IMR-90 (cell line): ENCODE measurements around the gene TFAP2B. TPM values are rescaled to one million over a fixed set of nuclear protein-coding genes. Genes with fewer than 3 reads are reported as not detected.

Source experiments
- ATAC-seq: fragments of 200-7000 bp; cut with Tn5 transposase; 2 replicates; pipeline ENCODE4 v1.9.1; 2020; ENCODE audit warnings: low read depth, mild to moderate bottlenecking, moderate library complexity
- BruUV-seq: library from RNA; stranded (reverse); fragments of 400-500 nt; replicated peaks from 2 replicates; lab custom pipeline; 2021; lab: Mats Ljungman, UMichigan
- CTCF ChIA-PET: fragments of 300-600 bp; formaldehyde crosslinking; extraction: SDS; loops from one replicate; lab custom pipeline; 2021; ENCODE audit warnings: antibody characterized with exemption; lab: Yijun Ruan, JAX
- POLR2A ChIA-PET: fragments of 300-600 bp; sonication (Branson Sonifier 250); formaldehyde crosslinking; loops from one replicate; lab custom pipeline; 2022; ENCODE audit warnings: antibody characterized with exemption; ENCODE audit not compliant: unreplicated experiment; lab: Charles Lee
- DNase-seq: peaks from one replicate; pipeline ENCODE4 v3.0.0; 2013
- H2AFZ ChIP-seq: replicated peaks from 2 replicates; pipeline ENCODE3; 2013; ENCODE audit warnings: low read length, mild to moderate bottlenecking; ENCODE audit not compliant: poor library complexity
- H2AK5ac ChIP-seq: 2 replicates; pipeline ENCODE4 v1.6.1; 2013; ENCODE audit warnings: low read depth, low read length, inconsistent platforms
- H2AK9ac ChIP-seq: replicated peaks from 2 replicates; pipeline ENCODE3; 2013; ENCODE audit warnings: mild to moderate bottlenecking, low read depth, low read length, moderate library complexity; ENCODE audit not compliant: poor library complexity
- H2BK120ac ChIP-seq: 2 replicates; pipeline ENCODE4 v1.6.1; 2013; ENCODE audit warnings: low read depth, low read length, inconsistent platforms
- H2BK15ac ChIP-seq: 3 replicates; pipeline ENCODE4 v1.6.1; 2013; ENCODE audit warnings: low read depth, low read length, inconsistent platforms
- H2BK20ac ChIP-seq: 2 replicates; pipeline ENCODE4 v1.6.1; 2013; ENCODE audit warnings: low read depth, mild to moderate bottlenecking, inconsistent platforms, low read length, moderate library complexity
- H2BK5ac ChIP-seq: 2 replicates; pipeline ENCODE4 v1.6.1; 2013; ENCODE audit warnings: mild to moderate bottlenecking, low read depth, low read length, inconsistent platforms; ENCODE audit not compliant: poor library complexity, severe bottlenecking
- H3K14ac ChIP-seq: replicated peaks from 2 replicates; pipeline ENCODE4 v1.6.1; 2013; ENCODE audit warnings: low read depth, low read length, inconsistent platforms
- H3K18ac ChIP-seq: 2 replicates; pipeline ENCODE4 v1.6.1; 2013; ENCODE audit warnings: low read depth, low read length, control low read depth
- H3K23ac ChIP-seq: 2 replicates; pipeline ENCODE4 v1.6.1; 2013; ENCODE audit warnings: low read depth, low read length, inconsistent platforms
- H3K27ac ChIP-seq: 2 replicates; pipeline ENCODE4 v1.5.1; 2013; ENCODE audit warnings: mild to moderate bottlenecking, control low read depth, low read length; ENCODE audit not compliant: insufficient read depth
- H3K27me3 ChIP-seq: 2 replicates; pipeline ENCODE4 v1.6.1; 2013; ENCODE audit warnings: low read length; ENCODE audit not compliant: control insufficient read depth, insufficient read depth
- H3K36me3 ChIP-seq: 2 replicates; pipeline ENCODE4 v1.6.1; 2013; ENCODE audit warnings: low read length, mixed read lengths; ENCODE audit not compliant: control insufficient read depth, insufficient read depth
- H3K4ac ChIP-seq: 2 replicates; pipeline ENCODE4 v1.6.1; 2013; ENCODE audit warnings: low read depth, low read length, inconsistent platforms
- H3K4me1 ChIP-seq: 2 replicates; pipeline ENCODE4 v1.6.1; 2013; ENCODE audit warnings: low read length, mixed read lengths; ENCODE audit not compliant: control insufficient read depth, insufficient read depth
- H3K4me2 ChIP-seq: 2 replicates; pipeline ENCODE4 v1.6.1; 2013; ENCODE audit warnings: low read depth, mild to moderate bottlenecking, control low read depth, low read length, moderate library complexity
- H3K4me3 ChIP-seq: 2 replicates; pipeline ENCODE4 v1.5.1; 2013; ENCODE audit warnings: low read depth, mild to moderate bottlenecking, control low read depth, low read length, moderate library complexity; ENCODE audit not compliant: insufficient read depth
- H3K56ac ChIP-seq: 2 replicates; pipeline ENCODE4 v1.6.1; 2013; ENCODE audit warnings: low read length, inconsistent platforms; ENCODE audit not compliant: insufficient read depth; ENCODE audit errors: extremely low read depth
- H3K79me1 ChIP-seq, 2 experiments: 2 replicates each; pipeline ENCODE4 v1.6.1; 2013; ENCODE audit warnings: low read length in 2 of 2, inconsistent platforms in 1 of 2, low read depth in 1 of 2
- H3K9ac ChIP-seq: 2 replicates; pipeline ENCODE4 v1.6.1; 2013; ENCODE audit warnings: low read depth, low read length, control low read depth
- H3K9me1 ChIP-seq: 2 replicates; pipeline ENCODE4 v1.6.1; 2013; ENCODE audit warnings: low read length, inconsistent platforms; ENCODE audit not compliant: insufficient read depth
- H3K9me3 ChIP-seq: 2 replicates; pipeline ENCODE4 v1.6.1; 2013; ENCODE audit warnings: low read length; ENCODE audit not compliant: control insufficient read depth, insufficient read depth
- H4K20me1 ChIP-seq: 2 replicates; pipeline ENCODE4 v1.6.1; 2013; ENCODE audit warnings: low read length, inconsistent platforms; ENCODE audit not compliant: insufficient read depth
- H4K5ac ChIP-seq: 2 replicates; pipeline ENCODE4 v1.6.1; 2013; ENCODE audit warnings: mild to moderate bottlenecking, low read depth, low read length, control low read depth
- H4K8ac ChIP-seq, 2 experiments: 2 replicates each; pipeline ENCODE4 v1.6.1; 2013; ENCODE audit warnings: low read depth in 2 of 2, low read length in 2 of 2, control low read depth in 1 of 2, inconsistent platforms in 1 of 2
- H4K91ac ChIP-seq: 2 replicates; pipeline ENCODE4 v1.6.1; 2013; ENCODE audit warnings: low read depth, low read length, inconsistent platforms; ENCODE audit not compliant: insufficient read depth
- BHLHE40 ChIP-seq: fragments of 150-350 bp; IDR thresholded peaks from 2 replicates; pipeline ENCODE4 v1.6.1; 2016; ENCODE audit warnings: mild to moderate bottlenecking, low read depth, low read length
- CEBPB ChIP-seq: IDR thresholded peaks from 2 replicates; pipeline ENCODE4 v1.6.1; 2012; ENCODE audit warnings: low read depth, low read length, improper control_type of control experiment
- CHD1 ChIP-seq: IDR thresholded peaks from 2 replicates; pipeline ENCODE4 v1.6.1; 2012; ENCODE audit warnings: low read depth, low read length, improper control_type of control experiment
- FOS ChIP-seq: fragments of 150-350 bp; IDR thresholded peaks from 2 replicates; pipeline ENCODE4 v1.6.1; 2016; ENCODE audit warnings: low read depth, low read length
- MAFK ChIP-seq: IDR thresholded peaks from 2 replicates; pipeline ENCODE4 v1.6.1; 2012; ENCODE audit warnings: low read depth, low read length, improper control_type of control experiment
- MAZ ChIP-seq: IDR thresholded peaks from 2 replicates; pipeline ENCODE4 v1.6.1; 2012; ENCODE audit warnings: low read depth, mild to moderate bottlenecking, low read length, improper control_type of control experiment, moderate library complexity, borderline replicate concordance
- MXI1 ChIP-seq: IDR thresholded peaks from 2 replicates; pipeline ENCODE4 v1.6.1; 2012; ENCODE audit warnings: low read depth, mild to moderate bottlenecking, low read length, moderate library complexity, borderline replicate concordance
- NFE2L2 ChIP-seq: fragments of 150-350 bp; IDR thresholded peaks from 2 replicates; pipeline ENCODE4 v1.6.1; 2016; ENCODE audit warnings: low read depth, mild to moderate bottlenecking, low read length
- POLR2A ChIP-seq: IDR thresholded peaks from 2 replicates; pipeline ENCODE4 v1.6.1; 2012; ENCODE audit warnings: mild to moderate bottlenecking, low read depth, low read length
- RAD21 ChIP-seq: IDR thresholded peaks from 2 replicates; pipeline ENCODE4 v1.6.1; 2012; ENCODE audit warnings: low read length, improper control_type of control experiment
- RCOR1 ChIP-seq: IDR thresholded peaks from 2 replicates; pipeline ENCODE4 v1.6.1; 2012; ENCODE audit warnings: mild to moderate bottlenecking, low read length, improper control_type of control experiment; ENCODE audit not compliant: insufficient replicate concordance
- RFX5 ChIP-seq: IDR thresholded peaks from 2 replicates; pipeline ENCODE4 v1.8.0; 2012; ENCODE audit warnings: low read depth, mild to moderate bottlenecking, low read length, moderate library complexity
- SMC3 ChIP-seq: fragments of 150-350 bp; IDR thresholded peaks from 2 replicates; pipeline ENCODE4 v1.6.1; 2016; ENCODE audit warnings: low read depth, mild to moderate bottlenecking, antibody characterized with exemption, low read length, moderate library complexity
- WGBS, 2 experiments: methylation state at CpG; one replicate each; pipeline versions ENCODE4 v1.1.5 to v1.1.7; 2013; ENCODE audit warnings: missing lambda C conversion rate in 2 of 2; ENCODE audit not compliant: insufficient read length in 1 of 2; ENCODE audit errors: extremely low coverage in 2 of 2; 5-methylcytosine and 5-hydroxymethylcytosine counted together
- dilution Hi-C: fragments of 300-500 bp; cut with HindIII; formaldehyde crosslinking; loops from one replicate; pipeline ENCODE4 v1.14.3; 2018; ENCODE audit warnings: low sequenced_read_pairs; ENCODE audit not compliant: unreplicated experiment
- in situ Hi-C: fragments of 300-500 bp; cut with MboI; formaldehyde crosslinking; loops from 3 replicates; pipeline ENCODE4 v1.14.3; 2019; ENCODE audit warnings: low sequenced_read_pairs, inconsistent platforms, mixed read lengths
- intact Hi-C: fragments of 100-400 bp; cut with micrococcal nuclease; formaldehyde crosslinking; loops from 2 replicates; pipeline ENCODE4 v1.10.0; 2022
- polyA plus RNA-seq, 3 experiments: library from polyadenylated mRNA; depleted of rRNA; stranded (reverse); fragments of >200 nt; gene quantifications; 2 replicates each; pipeline ENCODE4 v1.2.3, GENCODE V29; 2012; ENCODE audit warnings: low replicate concordance in 1 of 3
- total RNA-seq: library from RNA; depleted of rRNA; stranded (reverse); fragments of >200 nt; gene quantifications from 2 replicates; pipeline ENCODE4 v1.2.3, GENCODE V29; 2012
- TF ChIP-seq, protein P1 (sequence below): conservative IDR thresholded peaks from 2 replicates; pipeline ENCODE4 v1.5.1; 2012; ENCODE audit warnings: mild to moderate bottlenecking, low read depth, low read length, improper control_type of control experiment
- TF ChIP-seq, protein P2 (sequence below): fragments of 150-350 bp; IDR thresholded peaks from 2 replicates; pipeline ENCODE4 v1.6.1; 2017; ENCODE audit warnings: mild to moderate bottlenecking, antibody characterized with exemption, low read length, low read depth
- TF ChIP-seq, protein P3 (sequence below): fragments of 150-350 bp; IDR thresholded peaks from 2 replicates; pipeline ENCODE4 v1.6.1; 2016; ENCODE audit warnings: low read depth, mild to moderate bottlenecking, low read length, moderate library complexity, borderline replicate concordance

TFAP2B gene
- total and polyA plus RNA-seq, 2 of the 4 experiments (the other 2 are of a cell fraction) = not detected

DNA sequence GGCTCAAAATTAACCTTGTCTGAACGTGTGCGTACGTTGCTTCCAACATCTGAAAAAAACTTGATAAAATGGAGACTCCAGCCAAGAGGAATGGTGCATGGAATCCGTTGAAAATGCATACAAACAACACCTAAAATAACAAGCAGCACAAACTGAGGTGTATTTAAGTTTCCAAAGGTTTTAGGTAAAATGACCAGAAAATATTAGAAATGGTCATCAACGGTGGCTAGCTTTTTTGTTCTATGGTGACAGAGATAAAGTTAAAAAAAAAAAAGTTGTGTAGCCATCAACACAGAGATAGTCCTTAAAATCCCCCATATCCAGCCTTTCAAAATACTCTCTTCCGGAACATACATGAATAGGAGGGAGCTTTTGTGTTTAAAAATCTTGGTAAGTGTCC, 651 bp upstream of the TFAP2B start:
- Histone ChIP-seq H2AK9ac (no peak overlapping the region), H3K23ac (no peak overlapping the region), H3K27me3 (peaks cover 44% of the 10 kb centered on the region), H4K91ac (no peak overlapping the region), H2BK120ac (no peak overlapping the region), H3K9me3 (no peaks in the 10 kb centered on the region; the same call in 1 of the 2 replicates), H3K27ac (no peak overlapping the region), H3K18ac (no peak overlapping the region), H3K9me1 (no peaks in the 10 kb centered on the region), H2BK20ac (no peak overlapping the region), H2BK5ac (no peak overlapping the region), H2AK5ac (no peak overlapping the region), H4K5ac (no peak overlapping the region), H2AFZ (no peak overlapping the region), H3K14ac (no peak overlapping the region), H3K4me1 (no peaks in the 10 kb centered on the region), H2BK15ac (no peak overlapping the region), H3K9ac (no peak overlapping the region), H3K79me1 (no peaks in the 10 kb centered on the region), H4K8ac (no peak overlapping the region), H3K4me3 (no peak overlapping the region), H3K36me3 (no peaks in the 10 kb centered on the region), H3K56ac (no peak overlapping the region), H3K4ac (no peak overlapping the region), H3K4me2 (no peak overlapping the region), H4K20me1 (no peaks in the 10 kb centered on the region)
- BruUV-seq = no TSS peak
- in situ Hi-C loops (loop anchor here (25.0 kb wide), 1 partner anchor 1194 kb away; no protein-coding TSS in a partner anchor), dilution Hi-C loops (no loop called here), intact Hi-C loops (loop anchor here (10.0 kb wide), 1 partner anchor 1037 kb away; no protein-coding TSS in a partner anchor)
- DNase-seq (no peak), ATAC-seq (no peak)
- ChIA-PET CTCF (no interaction called here), POLR2A (no interaction called here)
- WGBS, 2 experiments = no CpG with 5 or more reads among the region's 6 CpGs
- TF ChIP-seq FOS (no peak), POLR2A (no peak), BHLHE40 (no peak), RAD21 (no peak), CEBPB (no peak), MAFK (no peak), MAZ (no peak), MXI1 (no peak), NFE2L2 (no peak), SMC3 (no peak), CHD1 (no peak), RFX5 (no peak), RCOR1 (no peak)
- TF ChIP-seq, protein P1, sequence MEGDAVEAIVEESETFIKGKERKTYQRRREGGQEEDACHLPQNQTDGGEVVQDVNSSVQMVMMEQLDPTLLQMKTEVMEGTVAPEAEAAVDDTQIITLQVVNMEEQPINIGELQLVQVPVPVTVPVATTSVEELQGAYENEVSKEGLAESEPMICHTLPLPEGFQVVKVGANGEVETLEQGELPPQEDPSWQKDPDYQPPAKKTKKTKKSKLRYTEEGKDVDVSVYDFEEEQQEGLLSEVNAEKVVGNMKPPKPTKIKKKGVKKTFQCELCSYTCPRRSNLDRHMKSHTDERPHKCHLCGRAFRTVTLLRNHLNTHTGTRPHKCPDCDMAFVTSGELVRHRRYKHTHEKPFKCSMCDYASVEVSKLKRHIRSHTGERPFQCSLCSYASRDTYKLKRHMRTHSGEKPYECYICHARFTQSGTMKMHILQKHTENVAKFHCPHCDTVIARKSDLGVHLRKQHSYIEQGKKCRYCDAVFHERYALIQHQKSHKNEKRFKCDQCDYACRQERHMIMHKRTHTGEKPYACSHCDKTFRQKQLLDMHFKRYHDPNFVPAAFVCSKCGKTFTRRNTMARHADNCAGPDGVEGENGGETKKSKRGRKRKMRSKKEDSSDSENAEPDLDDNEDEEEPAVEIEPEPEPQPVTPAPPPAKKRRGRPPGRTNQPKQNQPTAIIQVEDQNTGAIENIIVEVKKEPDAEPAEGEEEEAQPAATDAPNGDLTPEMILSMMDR = no peak
- TF ChIP-seq, protein P2, sequence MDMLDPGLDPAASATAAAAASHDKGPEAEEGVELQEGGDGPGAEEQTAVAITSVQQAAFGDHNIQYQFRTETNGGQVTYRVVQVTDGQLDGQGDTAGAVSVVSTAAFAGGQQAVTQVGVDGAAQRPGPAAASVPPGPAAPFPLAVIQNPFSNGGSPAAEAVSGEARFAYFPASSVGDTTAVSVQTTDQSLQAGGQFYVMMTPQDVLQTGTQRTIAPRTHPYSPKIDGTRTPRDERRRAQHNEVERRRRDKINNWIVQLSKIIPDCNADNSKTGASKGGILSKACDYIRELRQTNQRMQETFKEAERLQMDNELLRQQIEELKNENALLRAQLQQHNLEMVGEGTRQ = no peak
- TF ChIP-seq, protein P3, sequence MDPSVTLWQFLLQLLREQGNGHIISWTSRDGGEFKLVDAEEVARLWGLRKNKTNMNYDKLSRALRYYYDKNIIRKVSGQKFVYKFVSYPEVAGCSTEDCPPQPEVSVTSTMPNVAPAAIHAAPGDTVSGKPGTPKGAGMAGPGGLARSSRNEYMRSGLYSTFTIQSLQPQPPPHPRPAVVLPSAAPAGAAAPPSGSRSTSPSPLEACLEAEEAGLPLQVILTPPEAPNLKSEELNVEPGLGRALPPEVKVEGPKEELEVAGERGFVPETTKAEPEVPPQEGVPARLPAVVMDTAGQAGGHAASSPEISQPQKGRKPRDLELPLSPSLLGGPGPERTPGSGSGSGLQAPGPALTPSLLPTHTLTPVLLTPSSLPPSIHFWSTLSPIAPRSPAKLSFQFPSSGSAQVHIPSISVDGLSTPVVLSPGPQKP = no peak
